Activated CD4-positive, alpha-beta T cell treated with anti-CD3 and anti-CD28 coated beads, Interleukin-2, amount 10 ng/mL, durations not matched to agents 7 days and 5 days (primary cell): ENCODE results near the gene TRAPPC3L. TPM values are rescaled to one million over a fixed set of nuclear protein-coding genes. Genes with fewer than 3 reads are reported as not detected.

ENCODE experiments used
- CTCF ChIA-PET: fragments of 350-600 bp; sonication (Branson Sonifier 250); formaldehyde crosslinking; loops from one replicate; lab custom pipeline; 2021; ENCODE audit warnings: antibody characterized with exemption; lab: Charles Lee
- POLR2A ChIA-PET: fragments of 350-600 bp; sonication (Branson Sonifier 250); formaldehyde crosslinking; loops from one replicate; lab custom pipeline; 2021; ENCODE audit warnings: antibody characterized with exemption; lab: Charles Lee
- DNase-seq: peaks from one replicate; pipeline ENCODE4 v3.0.0-alpha.2; 2020
- H3K27ac Mint-ChIP-seq: one replicate; pipeline ENCODE4 v1.8.0; 2021; ENCODE audit warnings: mild to moderate bottlenecking, moderate library complexity, mixed read lengths
- H3K27me3 Mint-ChIP-seq: one replicate; pipeline ENCODE4 v1.8.0; 2021; ENCODE audit warnings: mixed read lengths
- H3K36me3 Mint-ChIP-seq: one replicate; pipeline ENCODE4 v1.8.0; 2021; ENCODE audit warnings: low read depth, mixed read lengths
- H3K4me1 Mint-ChIP-seq: one replicate; pipeline ENCODE4 v1.8.0; 2021; ENCODE audit warnings: mixed read lengths
- H3K4me3 Mint-ChIP-seq: one replicate; pipeline ENCODE4 v1.8.0; 2021; ENCODE audit warnings: mild to moderate bottlenecking, moderate library complexity, mixed read lengths
- H3K9me3 Mint-ChIP-seq: one replicate; pipeline ENCODE4 v1.8.0; 2021; ENCODE audit warnings: mixed read lengths
- total RNA-seq, 2 experiments: library from RNA; stranded (reverse); gene quantifications; one replicate each; pipeline ENCODE4 v1.2.3, GENCODE V29; 2021

TRAPPC3L gene
- total RNA-seq, 2 experiments from 2014 or later: not detected

DNA sequence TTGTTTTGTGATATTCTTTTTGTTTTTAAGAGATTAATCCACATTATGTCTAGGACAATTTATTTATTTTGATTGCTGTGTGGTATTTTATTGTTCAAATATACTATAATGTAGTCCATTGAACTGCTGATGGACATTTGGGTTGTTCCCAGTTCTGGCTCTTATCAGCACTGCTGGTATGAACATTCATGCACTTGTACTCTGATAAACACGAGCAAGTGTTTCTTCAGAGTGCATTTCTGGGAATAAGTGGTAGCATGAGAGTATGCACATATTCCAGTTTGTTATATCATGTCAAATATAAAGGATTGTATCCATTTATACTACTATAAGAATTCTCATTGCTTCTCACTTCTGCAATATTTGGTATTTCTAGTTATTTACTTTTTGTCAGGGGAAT, 77.2 kb downstream of the TRAPPC3L start:
- DNase-seq: no peak
- no peak overlapping the region for H3K4me3 Mint-ChIP-seq
- H3K36me3 Mint-ChIP-seq: peaks cover 6% of the 10 kb centered on the region
- CTCF ChIA-PET: no interaction called here
- H3K27ac Mint-ChIP-seq: no peak overlapping the region
- POLR2A ChIA-PET: no interaction called here
- H3K9me3 Mint-ChIP-seq: no peaks in the 10 kb centered on the region
- H3K4me1 Mint-ChIP-seq: peaks cover 32% of the 10 kb centered on the region
- peaks cover 16% of the 10 kb centered on the region for H3K27me3 Mint-ChIP-seq

GRCh38 chr6:116467514-116467913, 78.0 kb downstream of the TRAPPC3L start:
- no peak overlapping the region for H3K4me3 Mint-ChIP-seq
- ChIA-PET CTCF (no interaction called here), POLR2A (no interaction called here)

DNA sequence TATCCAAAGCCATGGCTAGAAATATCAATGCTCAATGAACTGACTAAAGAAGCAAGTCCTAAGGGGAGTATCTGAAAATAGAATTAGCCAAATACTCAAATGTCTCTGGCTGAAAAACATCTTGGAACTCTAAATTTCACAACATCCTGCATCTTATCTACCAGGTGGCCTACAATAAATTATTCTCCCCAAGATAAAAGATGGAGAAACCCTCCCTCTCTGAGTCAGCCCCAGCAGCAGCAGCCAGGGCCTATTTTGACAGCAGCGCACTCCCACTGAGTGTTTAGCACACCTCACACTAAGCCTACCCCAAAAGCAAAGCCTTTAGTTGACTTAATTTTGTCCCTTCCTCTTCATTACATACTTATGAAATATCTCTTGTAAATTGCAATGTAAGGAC, 78.4 kb downstream of the TRAPPC3L start:
- Mint-ChIP-seq H3K9me3 (no peaks in the 10 kb centered on the region), H3K27me3 (peaks cover 23% of the 10 kb centered on the region), H3K4me1 (peaks cover 42% of the 10 kb centered on the region), H3K4me3 (no peak overlapping the region), H3K27ac (no peak overlapping the region), H3K36me3 (peaks cover 8% of the 10 kb centered on the region)
- DNase-seq: no peak
- CTCF ChIA-PET: no interaction called here
- POLR2A ChIA-PET: no interaction called here

More at GRCh38 chr6:116467514-116467913, 78.0 kb downstream of the TRAPPC3L start:
- no peak overlapping the region for H3K27ac Mint-ChIP-seq
- DNase-seq: no peak
- peaks cover 23% of the 10 kb centered on the region for H3K27me3 Mint-ChIP-seq
- H3K9me3 Mint-ChIP-seq: no peaks in the 10 kb centered on the region
- peaks cover 40% of the 10 kb centered on the region for H3K4me1 Mint-ChIP-seq
- H3K36me3 Mint-ChIP-seq: peaks cover 8% of the 10 kb centered on the region

DNA sequence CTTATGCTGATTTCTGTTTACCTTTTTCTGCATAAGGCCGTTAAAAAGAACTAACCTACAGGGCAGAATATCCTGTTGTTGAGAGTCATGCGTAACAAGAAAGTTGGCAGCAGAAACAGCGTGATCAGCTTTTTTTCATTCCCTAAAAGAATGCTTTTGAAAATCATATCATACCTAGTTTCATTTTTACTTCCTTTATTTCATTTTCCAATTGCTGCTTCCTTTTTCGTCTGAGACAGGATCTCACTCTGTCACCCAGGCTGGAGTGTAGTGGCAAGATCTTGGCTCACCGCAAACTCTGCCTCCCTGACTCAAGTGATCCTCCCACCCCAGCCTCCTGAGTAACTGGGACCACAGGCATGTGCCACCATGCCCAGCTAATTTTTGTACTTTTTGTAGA, 80.2 kb downstream of the TRAPPC3L start:
- Mint-ChIP-seq H3K27me3 (peaks cover 24% of the 10 kb centered on the region), H3K4me1 (peaks cover 56% of the 10 kb centered on the region), H3K36me3 (peaks cover 12% of the 10 kb centered on the region), H3K9me3 (no peaks in the 10 kb centered on the region), H3K27ac (no peak overlapping the region), H3K4me3 (no peak overlapping the region)
- POLR2A ChIA-PET: no interaction called here
- DNase-seq: no peak
- CTCF ChIA-PET: no interaction called here

GRCh38 chr6:116463301-116463700, 82.2 kb downstream of the TRAPPC3L start:
- Mint-ChIP-seq H3K27me3 (peaks cover 23% of the 10 kb centered on the region), H3K27ac (no peak overlapping the region), H3K9me3 (no peaks in the 10 kb centered on the region), H3K4me3 (no peak overlapping the region), H3K4me1 (peaks cover 59% of the 10 kb centered on the region), H3K36me3 (peaks cover 12% of the 10 kb centered on the region)
- ChIA-PET CTCF (interaction anchor here (1.0 kb wide), 1 partner anchor 12 kb away, joined by 3 read pairs; no protein-coding TSS in a partner anchor), POLR2A (no interaction called here)
- DNase-seq: no peak

GRCh38 chr6:116461932-116462885, 83.3 kb downstream of the TRAPPC3L start:
- Mint-ChIP-seq H3K9me3 (no peaks in the 10 kb centered on the region), H3K27me3 (peaks cover 21% of the 10 kb centered on the region), H3K27ac (peak overlapping the region; percentile 87), H3K4me3 (peak overlapping the region; percentile 68), H3K4me1 (peaks cover 60% of the 10 kb centered on the region), H3K36me3 (peaks cover 12% of the 10 kb centered on the region)
- POLR2A ChIA-PET: no interaction called here
- peak; percentile 63 for DNase-seq
- CTCF ChIA-PET: interaction anchor here (0.6 to 1.1 kb wide), 2 partner anchors 12 to 229 kb away, joined by 3 to 5 read pairs; no protein-coding TSS in a partner anchor

- ChIA-PET CTCF (interaction anchor here (0.6 to 1.1 kb wide), 2 partner anchors 12 to 228 kb away, joined by 3 to 5 read pairs; no protein-coding TSS in a partner anchor), POLR2A (no interaction called here)
- Mint-ChIP-seq H3K27me3 (peaks cover 21% of the 10 kb centered on the region), H3K4me1 (peaks cover 62% of the 10 kb centered on the region), H3K4me3 (peak within 1 kb of the TSS; percentile 68), H3K36me3 (peaks cover 12% of the 10 kb centered on the region), H3K27ac (peak within 1 kb of the TSS; percentile 87), H3K9me3 (no peaks in the 10 kb centered on the region)
- no peak for DNase-seq
Observed at GRCh38 chr6:116461331-116461931, 84.1 kb downstream of the TRAPPC3L start, which contains the start of gene CALHM6. CALHM6 (plus strand) TSS chr6:116461375; CDS start chr6:116461930, 555 bp downstream.

GRCh38 chr6:116459927-116460326, 85.6 kb downstream of the TRAPPC3L start:
- Mint-ChIP-seq H3K27ac (no peak overlapping the region), H3K27me3 (peaks cover 21% of the 10 kb centered on the region), H3K36me3 (peaks cover 12% of the 10 kb centered on the region), H3K9me3 (no peaks in the 10 kb centered on the region), H3K4me3 (no peak overlapping the region), H3K4me1 (peaks cover 58% of the 10 kb centered on the region)
- no peak for DNase-seq
- CTCF ChIA-PET: no interaction called here
- POLR2A ChIA-PET: no interaction called here

DNA sequence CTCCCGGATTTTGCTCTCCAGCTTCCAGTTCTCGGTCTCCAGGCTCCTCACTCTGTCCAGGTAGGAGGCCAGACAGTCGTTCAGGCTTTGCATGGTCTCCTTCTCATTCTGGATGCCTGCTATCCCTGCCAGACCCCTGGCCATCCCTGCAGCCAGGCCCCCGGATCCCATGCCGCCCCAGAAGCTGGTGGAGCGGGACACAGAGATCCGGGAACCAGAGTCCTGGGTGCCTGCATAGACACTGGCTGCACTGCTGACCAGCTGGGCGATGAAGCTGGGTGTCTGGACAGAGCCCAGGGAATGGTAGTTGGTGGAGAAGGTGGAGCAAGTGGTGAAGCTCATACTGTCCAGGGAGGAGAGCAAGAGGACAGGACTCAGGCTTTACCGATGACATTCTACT, 87.2 kb downstream of the TRAPPC3L start:
- POLR2A ChIA-PET: no interaction called here
- no peak for DNase-seq
- Mint-ChIP-seq H3K27me3 (peaks cover 23% of the 10 kb centered on the region), H3K4me3 (no peak overlapping the region), H3K4me1 (peaks cover 45% of the 10 kb centered on the region), H3K9me3 (no peaks in the 10 kb centered on the region), H3K27ac (no peak overlapping the region), H3K36me3 (peaks cover 6% of the 10 kb centered on the region)
- CTCF ChIA-PET: interaction anchor here (1.3 kb wide), 1 partner anchor 12 kb away, joined by 4 read pairs; no protein-coding TSS in a partner anchor

DNA sequence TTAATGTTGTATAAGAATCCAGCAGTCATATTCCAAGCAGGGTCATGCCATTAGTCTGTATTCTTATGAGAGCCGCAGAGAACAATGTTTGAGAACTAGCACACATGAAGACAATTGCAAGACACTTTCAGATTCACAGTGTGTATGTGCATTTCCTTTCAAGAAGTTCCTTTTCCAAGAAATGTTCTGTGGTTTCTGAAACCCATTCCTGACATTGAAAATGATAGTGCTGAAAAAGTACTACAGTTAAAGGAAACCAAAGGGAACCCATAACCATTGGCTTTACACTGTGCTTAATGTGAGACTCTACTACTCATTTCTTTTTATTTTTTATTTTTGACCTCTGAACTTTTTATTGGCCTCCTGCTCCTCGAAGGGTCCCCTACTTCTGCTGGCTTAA, 88.6 kb downstream of the TRAPPC3L start:
- ChIA-PET CTCF (no interaction called here), POLR2A (no interaction called here)
- H3K4me1 Mint-ChIP-seq: peaks cover 34% of the 10 kb centered on the region
- H3K27me3 Mint-ChIP-seq: peaks cover 17% of the 10 kb centered on the region
- peaks cover 5% of the 10 kb centered on the region for H3K36me3 Mint-ChIP-seq
- DNase-seq: no peak
- H3K9me3 Mint-ChIP-seq: no peaks in the 10 kb centered on the region
- H3K4me3 Mint-ChIP-seq: no peak overlapping the region
- H3K27ac Mint-ChIP-seq: peak overlapping the region; percentile 6

GRCh38 chr6:116456106-116456505, 89.4 kb downstream of the TRAPPC3L start:
- no peak overlapping the region for H3K4me3 Mint-ChIP-seq
- ChIA-PET POLR2A (no interaction called here), CTCF (no interaction called here)
- H3K4me1 Mint-ChIP-seq: peaks cover 31% of the 10 kb centered on the region
- H3K36me3 Mint-ChIP-seq: peaks cover 4% of the 10 kb centered on the region
- no peak for DNase-seq
- peaks cover 15% of the 10 kb centered on the region for H3K27me3 Mint-ChIP-seq
- H3K9me3 Mint-ChIP-seq: no peaks in the 10 kb centered on the region
- H3K27ac Mint-ChIP-seq: no peak overlapping the region

DNA sequence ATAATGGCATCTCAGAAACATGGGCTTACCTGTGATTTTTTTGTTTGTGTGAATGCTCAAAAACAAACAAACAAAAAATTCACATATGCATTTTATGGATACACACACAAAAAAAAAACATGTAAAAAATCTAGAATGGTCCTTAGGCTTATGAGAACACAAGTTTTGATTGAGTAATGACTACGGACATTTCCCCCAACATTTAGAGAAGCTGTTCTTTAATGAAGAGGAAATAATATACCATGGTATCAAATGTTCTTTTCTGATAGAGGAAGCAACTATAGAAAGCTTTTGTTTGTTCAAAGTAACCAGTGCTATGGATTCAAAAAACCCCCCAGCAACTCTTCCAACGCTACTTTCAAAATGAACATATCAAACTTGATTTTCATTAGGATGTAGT, 93.0 kb downstream of the TRAPPC3L start:
- Mint-ChIP-seq H3K4me1 (peaks cover 33% of the 10 kb centered on the region), H3K9me3 (no peaks in the 10 kb centered on the region), H3K27me3 (peaks cover 28% of the 10 kb centered on the region), H3K27ac (no peak overlapping the region), H3K4me3 (no peak overlapping the region), H3K36me3 (no peaks in the 10 kb centered on the region)
- DNase-seq: no peak
- CTCF ChIA-PET: interaction anchor here (0.6 kb wide), 1 partner anchor 514 kb away, joined by 3 read pairs; no protein-coding TSS in a partner anchor
- POLR2A ChIA-PET: no interaction called here

GRCh38 chr6:116451916-116452315, 93.6 kb downstream of the TRAPPC3L start:
- H3K9me3 Mint-ChIP-seq: no peaks in the 10 kb centered on the region
- H3K27ac Mint-ChIP-seq: no peak overlapping the region
- no peak overlapping the region for H3K4me3 Mint-ChIP-seq
- ChIA-PET POLR2A (no interaction called here), CTCF (interaction anchor here (0.6 kb wide), 1 partner anchor 513 kb away, joined by 3 read pairs; no protein-coding TSS in a partner anchor)
- H3K4me1 Mint-ChIP-seq: peaks cover 28% of the 10 kb centered on the region
- H3K27me3 Mint-ChIP-seq: peaks cover 28% of the 10 kb centered on the region
- H3K36me3 Mint-ChIP-seq: no peaks in the 10 kb centered on the region
- no peak for DNase-seq
